GM19397 (cell line): ENCODE data around the gene FBXO21.
"Not testable (repeated sequence)": the region's sequence is repeated elsewhere in the genome, so short reads cannot be mapped to it uniquely, and the experiment has no call there.

ENCODE experiments used
- ATAC-seq: cut with Tn5 transposase; IDR thresholded peaks from one replicate; pipeline ENCODE4 v1.9.1; 2021; ENCODE audit warnings: mild to moderate bottlenecking, moderate library complexity; ENCODE audit not compliant: unreplicated experiment

The FBXO21 gene, protein sequence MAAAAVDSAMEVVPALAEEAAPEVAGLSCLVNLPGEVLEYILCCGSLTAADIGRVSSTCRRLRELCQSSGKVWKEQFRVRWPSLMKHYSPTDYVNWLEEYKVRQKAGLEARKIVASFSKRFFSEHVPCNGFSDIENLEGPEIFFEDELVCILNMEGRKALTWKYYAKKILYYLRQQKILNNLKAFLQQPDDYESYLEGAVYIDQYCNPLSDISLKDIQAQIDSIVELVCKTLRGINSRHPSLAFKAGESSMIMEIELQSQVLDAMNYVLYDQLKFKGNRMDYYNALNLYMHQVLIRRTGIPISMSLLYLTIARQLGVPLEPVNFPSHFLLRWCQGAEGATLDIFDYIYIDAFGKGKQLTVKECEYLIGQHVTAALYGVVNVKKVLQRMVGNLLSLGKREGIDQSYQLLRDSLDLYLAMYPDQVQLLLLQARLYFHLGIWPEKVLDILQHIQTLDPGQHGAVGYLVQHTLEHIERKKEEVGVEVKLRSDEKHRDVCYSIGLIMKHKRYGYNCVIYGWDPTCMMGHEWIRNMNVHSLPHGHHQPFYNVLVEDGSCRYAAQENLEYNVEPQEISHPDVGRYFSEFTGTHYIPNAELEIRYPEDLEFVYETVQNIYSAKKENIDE

DNA sequence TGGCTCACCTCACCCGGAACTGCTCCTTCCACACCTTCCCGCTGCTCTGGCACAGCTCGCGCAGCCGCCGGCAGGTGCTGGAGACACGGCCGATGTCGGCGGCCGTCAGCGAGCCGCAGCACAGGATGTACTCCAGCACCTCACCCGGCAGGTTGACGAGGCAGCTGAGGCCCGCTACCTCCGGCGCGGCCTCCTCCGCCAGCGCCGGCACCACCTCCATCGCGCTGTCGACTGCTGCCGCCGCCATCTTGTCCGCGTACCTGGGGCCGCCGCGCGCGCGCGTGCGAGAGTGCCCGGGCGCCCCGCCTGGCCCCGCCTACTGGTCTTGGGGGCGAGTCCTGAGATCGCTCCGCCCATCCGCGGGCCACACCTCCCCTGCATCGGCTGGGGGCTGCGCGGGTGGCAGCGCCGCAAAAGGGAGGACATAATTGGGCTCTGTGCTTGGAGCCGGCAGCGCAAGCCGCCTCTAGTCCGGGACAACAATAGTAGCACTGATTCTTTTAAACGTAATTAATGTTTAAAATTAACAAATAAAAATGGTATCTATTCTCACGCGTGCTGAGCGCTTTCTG, at the start of gene FBXO21:
FBXO21 (minus strand) TSS at position 261 of the 572 bp plus-strand sequence; CDS start at position 247, 14 bp downstream.
- ATAC-seq, result peak; percentile 91

DNA sequence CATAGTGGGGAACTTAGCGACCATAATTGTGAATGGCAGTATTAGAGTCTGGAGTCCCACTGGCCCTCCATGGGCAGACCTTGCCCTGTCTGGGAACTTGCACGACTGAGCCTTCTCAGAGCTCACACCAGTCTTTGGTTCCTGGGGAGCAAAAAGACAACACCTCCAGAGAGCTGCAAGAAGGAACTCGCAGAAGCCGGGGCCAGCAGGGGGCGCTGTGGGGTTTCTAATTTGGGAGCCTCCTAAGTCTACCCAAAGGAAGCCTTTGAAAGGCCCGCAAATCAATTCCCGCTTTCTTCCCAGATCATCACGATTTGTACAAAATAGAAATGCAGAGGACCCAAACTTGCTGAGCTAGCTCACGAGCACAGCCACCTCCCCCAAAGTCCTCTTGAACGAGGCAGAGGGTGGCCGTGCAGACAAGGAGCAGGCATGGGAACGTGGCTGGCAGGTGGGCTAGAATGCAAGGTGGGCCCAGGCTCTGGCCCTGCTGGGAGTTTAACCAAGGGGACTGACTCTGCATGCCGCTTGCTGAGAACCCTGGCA, 46.3 kb upstream of the FBXO21 start:
- ATAC-seq, result no peak

DNA sequence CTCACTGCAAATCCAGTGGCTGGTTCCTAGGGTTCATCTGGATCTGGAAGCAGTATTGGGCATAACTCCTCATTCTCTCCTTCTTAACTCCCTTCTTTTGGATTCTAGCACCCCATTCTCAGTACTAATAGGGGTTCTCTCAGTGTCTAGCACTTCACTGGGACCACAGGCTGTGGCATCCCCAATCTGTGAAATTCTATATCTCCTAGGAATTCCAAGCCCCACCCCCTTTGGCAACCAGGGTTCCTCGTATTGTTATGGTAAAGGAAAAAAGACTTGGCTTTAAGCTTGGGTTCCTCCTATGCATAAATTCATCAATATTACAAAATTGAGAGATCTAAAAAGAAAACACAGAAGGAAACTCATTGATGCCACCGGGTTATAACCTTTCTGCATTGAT, 45.0 kb upstream of the FBXO21 start:
- no peak for ATAC-seq

DNA sequence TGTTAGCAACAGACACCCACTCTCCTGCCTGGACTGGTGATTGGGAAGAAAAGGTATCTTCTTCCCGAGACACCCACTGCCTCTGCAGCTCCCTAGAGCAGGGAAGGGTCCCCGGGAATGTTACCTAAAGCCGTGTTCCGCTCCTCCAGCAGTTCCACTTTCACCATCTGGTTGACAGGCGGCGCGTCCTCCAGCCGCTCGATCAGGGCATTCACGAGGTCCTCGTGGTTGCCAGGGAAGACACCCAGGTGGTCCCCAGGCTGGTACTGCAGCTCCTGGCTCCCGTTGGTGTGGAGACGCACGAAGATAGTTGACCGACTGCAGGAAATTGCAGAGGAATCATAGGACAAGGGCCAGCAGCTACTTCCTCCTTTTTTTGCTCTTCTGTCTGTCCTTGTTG, 44.2 kb upstream of the FBXO21 start:
- ATAC-seq, result no peak

DNA sequence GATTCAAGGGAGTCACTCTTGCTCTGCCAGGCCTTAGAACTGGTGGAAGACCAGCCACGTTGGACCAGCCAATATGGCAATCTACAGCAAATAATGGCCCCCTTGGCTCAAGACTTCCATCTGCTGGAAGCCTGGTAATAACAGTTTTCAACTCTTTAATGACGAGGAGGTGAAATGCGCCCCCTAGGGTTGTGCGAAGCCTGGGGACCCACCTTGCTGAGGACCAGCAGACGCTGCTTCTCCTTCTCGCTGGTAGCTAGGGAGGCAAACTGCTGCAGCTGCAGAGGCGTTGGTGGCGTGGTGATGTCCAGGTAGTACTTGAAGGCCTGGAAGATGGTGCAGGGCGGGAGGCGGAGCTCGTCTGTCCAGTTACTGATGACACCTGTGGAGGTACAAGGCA, 41.5 kb upstream of the FBXO21 start:
- no peak for ATAC-seq

DNA sequence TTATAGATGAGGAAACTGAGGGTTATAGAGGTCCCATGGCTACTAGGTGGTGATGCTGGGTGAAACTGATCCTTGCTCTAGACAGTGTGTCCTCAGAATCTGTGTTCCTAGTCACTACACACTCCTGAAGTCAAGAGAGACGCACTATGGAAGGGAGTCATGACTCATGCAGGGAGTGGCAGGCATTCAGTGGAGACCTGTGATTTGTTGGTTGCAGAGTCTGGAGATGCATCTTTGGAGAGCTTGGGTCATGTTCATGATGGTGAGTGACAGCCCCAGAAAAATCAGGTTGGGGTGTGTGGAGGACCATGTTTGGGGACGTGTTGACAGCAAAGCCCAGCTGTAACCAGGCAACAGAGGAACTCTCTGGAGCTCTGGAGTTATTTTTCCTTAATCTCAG, 38.0 kb upstream of the FBXO21 start:
- no peak for ATAC-seq

DNA sequence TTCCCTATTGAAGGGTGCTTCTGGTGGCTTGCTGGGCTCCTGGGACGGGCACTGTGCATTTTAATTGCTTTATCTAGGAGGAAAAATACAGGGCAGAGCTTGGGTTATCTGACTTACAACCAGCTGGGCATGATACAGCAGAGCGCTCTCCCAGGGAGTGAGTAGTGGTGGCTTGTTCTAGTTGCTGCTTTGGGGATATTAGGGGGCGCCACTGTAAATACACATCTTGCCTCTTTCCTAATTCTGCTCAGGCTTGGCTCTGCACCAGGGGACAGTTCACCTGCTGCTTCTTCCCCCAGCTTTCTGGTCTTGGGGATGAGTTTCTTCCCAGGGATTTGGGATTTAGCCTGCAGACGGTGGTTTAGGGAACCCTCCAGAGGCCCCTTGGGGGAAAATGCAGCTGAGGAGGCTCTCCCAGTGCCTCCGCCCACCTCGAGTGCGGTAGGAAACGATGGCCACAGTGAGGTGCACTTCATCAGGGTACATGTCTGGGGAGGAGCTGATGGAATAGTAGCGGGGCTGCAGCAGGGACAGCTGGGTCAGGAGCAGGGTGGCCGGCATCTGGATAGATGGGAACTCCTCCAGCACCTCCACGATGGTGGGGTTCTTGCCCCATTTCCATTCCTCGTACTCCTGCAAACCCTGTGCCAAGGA, 36.9 kb upstream of the FBXO21 start:
- ATAC-seq, result no peak

DNA sequence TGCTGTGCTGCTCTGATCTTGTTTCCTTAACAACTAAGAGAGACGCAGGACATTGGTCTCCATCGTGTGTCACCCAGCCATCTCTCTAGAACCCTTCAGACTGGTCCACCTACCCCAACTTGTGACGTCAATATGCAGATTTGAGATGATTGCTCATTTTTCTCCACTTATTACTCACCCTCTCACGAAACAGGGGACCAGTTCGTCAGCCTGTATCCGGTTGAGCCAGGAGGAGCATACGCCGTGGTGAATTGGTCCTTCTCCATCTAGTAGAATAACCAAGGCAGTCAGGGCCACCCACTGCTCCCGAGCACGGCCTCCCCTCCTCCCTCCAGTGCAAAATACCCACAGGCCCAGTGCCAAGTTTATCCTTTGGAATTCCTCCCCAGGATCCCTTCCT, 36.2 kb upstream of the FBXO21 start:
- no peak for ATAC-seq

DNA sequence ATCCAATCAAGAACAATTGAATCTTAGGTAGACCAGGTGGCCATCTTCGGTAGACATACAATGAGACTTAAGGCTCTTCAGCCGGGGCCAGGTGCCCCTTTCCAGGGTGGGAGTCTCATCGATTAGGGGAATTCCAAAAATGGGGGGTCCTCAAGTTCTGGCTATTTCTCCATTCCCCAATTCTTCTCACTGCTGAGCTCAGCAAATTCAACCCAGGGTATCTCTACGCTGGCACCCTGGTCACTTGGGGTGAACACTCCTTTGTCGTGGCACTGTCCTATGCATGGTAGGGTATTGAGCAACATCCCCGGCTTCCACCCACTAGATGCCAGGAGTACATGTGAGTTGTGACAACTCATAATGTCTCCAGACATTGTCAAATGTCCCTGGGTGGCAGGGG, 34.9 kb upstream of the FBXO21 start:
- no peak for ATAC-seq

DNA sequence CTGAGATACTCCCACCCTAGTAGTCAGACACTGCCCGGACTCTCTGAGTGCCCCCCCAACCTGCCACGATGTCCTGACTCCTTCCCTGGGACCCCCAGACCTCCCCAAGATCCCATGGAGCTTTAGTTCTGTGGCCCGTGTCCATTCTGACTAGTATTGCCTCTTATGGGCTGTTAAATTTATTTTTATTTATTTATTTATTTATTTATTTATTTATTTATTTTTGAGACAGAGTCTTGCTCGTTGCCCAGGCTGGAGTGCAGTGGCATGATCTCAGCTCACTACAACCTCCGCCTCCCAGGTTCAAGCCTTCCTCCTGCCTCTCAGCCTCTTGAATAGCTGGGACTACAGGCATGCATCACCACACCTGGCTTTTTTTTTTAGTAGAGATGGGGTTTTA, 30.7 kb upstream of the FBXO21 start:
- ATAC-seq, result not testable (repeated sequence)

DNA sequence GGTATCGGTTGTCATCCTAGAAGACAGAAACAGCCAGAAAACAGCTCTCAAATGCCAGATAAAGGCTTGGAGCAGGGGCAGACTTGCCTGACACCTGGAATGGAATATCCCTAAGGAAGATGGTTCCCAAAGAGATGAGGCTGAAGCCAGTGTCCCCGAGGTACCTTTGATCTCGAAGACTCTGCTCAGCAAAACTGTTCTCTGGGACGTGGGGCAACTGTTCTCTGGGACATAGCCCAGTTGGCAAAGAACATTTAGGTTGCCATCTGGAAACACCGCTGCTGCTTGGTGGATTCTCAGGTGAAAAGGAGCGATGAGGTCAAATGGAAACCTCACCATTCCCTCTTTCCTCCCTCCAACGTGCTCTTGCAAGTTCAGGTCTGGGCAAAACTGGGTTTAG, 27.9 kb upstream of the FBXO21 start:
- no peak for ATAC-seq

DNA sequence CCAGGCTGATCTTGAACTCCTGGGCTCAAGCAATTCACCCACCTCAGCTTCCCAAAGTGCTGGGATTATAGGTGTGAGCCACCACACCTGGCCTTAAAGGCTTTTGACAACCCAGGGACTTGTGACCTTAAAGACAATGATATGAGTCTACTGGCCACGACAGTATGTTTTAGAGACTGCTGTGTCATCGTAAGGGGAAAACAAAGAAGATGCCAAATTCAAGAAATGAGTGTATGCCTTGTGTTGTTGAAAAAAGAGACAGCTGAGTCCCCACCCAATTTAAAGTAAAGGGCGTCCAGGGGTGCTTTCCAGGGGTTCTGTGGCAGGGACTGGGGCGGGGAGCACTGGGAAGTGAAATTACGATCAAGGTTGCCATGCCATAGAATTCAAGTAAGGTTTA, 26.4 kb upstream of the FBXO21 start:
- no peak for ATAC-seq

DNA sequence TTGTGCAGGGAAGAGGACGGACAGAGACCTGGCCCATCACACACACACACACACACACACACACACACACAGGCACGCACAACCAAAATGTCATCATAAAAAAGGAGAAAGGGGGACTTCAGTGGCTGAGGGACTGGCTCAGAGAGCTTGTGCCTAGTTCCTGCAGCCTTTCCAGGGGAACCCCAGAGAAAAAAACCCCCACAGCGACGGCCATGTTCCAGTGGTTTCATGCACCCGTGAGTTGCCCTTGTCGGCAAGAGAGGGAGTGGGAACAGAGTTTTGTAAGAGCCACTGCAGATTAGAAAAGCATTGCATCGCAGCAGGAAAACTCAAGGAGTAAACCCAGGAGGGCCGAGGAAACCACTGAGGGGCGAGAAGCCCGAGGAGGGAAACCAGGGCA, 24.5 kb upstream of the FBXO21 start:
- ATAC-seq, result no peak

DNA sequence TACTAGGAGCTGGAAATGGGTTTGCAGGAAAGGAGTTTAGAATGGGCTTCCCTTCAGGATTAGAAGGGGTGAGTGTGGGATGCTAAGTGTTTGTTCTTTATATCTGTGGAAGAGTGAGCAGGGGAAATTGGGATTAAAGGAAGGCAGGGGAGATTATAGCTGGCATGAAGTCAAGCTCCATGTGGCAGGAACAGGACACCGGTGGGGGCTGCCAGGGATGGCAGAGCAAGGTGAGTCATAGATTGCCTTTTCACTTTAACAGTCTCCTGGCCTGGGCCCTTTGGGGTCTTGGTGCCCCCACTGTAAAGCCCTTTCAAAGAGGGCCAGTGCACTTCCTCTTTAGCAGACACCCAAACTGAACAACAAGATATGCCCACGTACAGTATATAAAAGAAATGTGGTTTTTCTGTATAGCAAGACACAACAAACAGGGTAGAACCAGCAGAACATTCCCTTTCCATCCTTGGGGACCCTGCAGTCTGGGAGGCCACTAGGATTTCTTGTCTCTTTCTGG, 23.1 kb upstream of the FBXO21 start:
- ATAC-seq, result no peak

DNA sequence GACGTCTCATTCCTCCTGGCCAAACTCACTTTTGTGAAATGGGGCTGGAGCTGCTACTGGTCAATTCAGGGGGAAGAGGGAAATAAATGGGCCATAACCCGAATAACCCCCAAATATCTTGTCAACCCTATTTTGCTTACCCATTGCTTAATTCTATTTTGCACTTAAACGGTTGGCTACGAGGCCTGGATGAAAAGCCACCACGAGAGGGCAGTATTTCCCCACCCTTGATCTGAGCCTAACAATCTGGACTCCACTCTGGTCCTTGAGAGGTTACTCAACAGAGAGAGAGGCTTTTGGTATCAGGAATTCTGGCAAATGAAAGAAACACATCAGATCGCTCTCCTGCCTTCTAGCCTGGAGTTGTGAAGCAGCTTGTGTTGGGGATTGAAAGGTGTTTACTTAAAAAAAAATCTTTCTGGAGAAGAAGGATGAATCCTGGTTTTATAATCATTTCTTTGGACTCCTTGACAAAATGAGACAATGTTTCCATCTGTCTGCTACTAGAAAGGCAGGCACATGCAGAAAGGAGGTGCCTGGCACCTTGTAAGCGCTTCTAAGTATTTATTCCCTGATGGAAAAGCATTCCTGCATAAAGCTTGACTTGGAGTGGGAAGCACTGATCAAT, 22.4 kb upstream of the FBXO21 start:
- no peak for ATAC-seq

DNA sequence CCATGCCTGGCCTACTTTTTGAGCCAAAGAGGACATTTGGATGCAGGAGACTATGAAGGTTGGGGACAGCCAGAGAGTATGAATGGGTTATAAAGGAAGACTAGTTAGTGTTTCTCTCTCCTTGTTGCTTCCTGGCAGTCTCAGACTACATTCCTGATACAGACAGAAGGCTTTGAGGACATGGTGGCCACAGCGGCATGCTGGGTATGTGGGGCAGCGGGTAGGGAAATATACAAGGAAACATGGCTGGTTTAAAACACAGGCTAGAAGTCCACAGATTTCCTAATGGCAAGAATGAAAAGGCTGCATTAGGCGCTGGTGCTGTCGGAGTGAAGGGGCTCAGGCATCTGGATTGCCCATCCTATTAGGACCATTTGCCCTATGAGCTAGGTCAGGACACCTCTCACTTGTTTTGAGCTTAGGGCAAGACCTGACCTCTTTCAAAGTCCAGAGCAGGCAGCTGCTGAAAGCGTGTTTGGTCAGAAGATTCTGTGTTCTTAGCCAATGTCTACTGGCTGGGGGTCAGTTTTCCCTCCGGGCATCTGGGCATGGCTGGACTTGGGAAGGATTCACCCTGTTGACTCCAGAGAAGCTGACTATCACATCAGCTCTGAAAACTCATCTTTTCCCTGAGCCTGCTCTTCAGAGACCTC, 20.1 kb upstream of the FBXO21 start:
- ATAC-seq, result no peak

DNA sequence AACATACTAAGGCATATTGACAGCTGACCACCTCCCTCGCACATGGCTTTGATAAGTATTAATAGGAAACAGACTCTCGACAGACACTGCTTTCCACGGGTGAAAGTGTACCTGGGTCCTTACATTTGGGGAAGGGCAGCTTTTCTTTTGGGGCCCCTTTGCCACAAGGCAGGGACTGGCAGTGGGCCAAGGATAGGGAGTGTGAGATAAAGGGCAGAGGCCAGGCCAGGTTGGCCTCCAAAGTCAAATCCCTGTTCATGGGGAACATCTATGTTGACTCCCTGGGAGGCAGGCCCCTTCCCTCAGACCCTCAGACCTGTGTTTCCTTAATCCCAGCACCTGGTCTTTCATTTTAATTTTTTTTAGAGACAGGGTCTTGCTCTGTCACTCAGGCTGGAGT, 19.4 kb upstream of the FBXO21 start:
- no peak for ATAC-seq

DNA sequence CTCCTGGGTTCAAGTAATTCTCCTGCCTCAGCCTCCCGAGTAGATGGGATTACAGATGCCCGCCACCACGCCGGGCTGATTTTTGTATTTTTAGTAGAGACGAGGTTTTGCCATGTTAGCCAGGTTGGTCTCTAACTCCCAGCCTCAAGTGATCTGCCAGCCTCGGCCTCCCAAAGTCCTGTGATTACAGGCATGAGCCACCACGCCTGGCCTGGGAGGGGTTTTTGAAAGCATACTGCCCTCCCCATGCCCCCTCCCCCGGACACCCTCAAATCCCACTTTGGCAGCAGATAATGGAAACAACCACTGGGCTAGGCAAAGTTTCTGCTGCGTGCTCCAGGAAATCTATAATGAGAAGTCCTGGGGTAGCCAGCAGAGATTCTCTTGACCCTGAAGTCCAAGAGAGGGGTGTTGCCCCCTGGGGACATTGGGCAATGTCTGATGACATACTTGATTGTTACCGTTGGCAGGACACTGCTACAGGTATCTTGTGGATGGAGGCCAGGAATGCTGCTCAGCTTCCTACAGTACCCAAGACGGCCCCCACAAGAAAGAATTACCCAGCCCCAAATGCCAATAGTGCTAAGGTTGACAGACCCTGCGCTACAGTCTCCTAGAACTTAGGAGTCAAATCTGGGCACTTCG, 18.7 kb upstream of the FBXO21 start:
- ATAC-seq, result no peak

DNA sequence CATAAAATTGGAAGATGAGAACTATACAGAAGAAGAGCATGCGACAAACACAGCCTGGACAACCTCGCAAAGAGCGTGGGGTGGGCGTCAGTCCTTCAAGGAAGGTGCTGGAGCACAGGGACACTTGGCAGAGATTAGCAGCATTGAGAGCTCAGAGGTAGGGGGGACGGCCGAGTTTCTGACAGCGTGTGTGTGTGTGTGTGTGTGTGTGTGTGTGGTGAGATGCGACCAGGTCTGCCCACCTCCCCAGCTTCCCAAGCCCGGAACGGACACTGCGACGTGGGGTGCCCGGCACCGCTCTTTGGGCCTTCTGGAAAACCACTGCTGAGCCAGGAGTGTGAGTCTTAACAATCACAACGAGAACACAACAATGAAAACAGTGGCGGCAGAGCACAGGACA, 17.9 kb upstream of the FBXO21 start:
- no peak for ATAC-seq

DNA sequence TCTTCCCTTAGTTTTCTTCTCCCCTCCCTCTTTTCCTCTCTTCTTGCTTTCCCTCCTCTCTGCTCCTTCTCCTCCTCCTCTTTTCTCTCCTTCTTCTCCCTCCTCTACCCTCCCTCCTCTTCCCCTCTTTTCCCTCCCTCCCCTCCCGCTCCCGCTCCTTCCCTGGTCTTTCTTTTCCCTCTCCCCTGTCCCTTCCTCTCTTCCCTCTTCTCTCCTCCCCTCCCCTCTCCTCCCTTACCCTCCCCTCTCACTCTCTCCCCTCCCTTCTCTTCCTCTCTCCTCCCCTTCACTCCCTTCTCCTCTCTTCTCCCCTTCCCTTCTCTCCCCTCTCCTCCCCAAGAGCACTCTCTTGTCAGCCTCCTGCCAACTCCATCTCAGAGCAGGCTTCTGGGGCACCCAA, 17.4 kb upstream of the FBXO21 start:
- no peak for ATAC-seq
